Osteocyte (in vitro differentiated cells): ENCODE measurements around the gene MYH7. TPM values are rescaled to one million over a fixed set of nuclear protein-coding genes. Genes with fewer than 3 reads are reported as not detected.

Experiments
- DNase-seq: peaks from one replicate; pipeline ENCODE4 v3.0.0; 2021; ENCODE audit warnings: mixed read lengths; ENCODE audit not compliant: unreplicated experiment; ENCODE audit errors: extremely low spot score
- H3K27ac Mint-ChIP-seq: one replicate; pipeline ENCODE4 v1.8.0; 2021; ENCODE audit warnings: mild to moderate bottlenecking, mixed read lengths; ENCODE audit not compliant: unreplicated experiment
- H3K27me3 Mint-ChIP-seq: one replicate; pipeline ENCODE4 v1.8.0; 2021; ENCODE audit warnings: mixed read lengths; ENCODE audit not compliant: unreplicated experiment
- H3K36me3 Mint-ChIP-seq: one replicate; pipeline ENCODE4 v1.8.0; 2021; ENCODE audit warnings: mixed read lengths; ENCODE audit not compliant: unreplicated experiment
- H3K4me1 Mint-ChIP-seq: one replicate; pipeline ENCODE4 v1.8.0; 2021; ENCODE audit warnings: mixed read lengths; ENCODE audit not compliant: unreplicated experiment
- H3K4me3 Mint-ChIP-seq: one replicate; pipeline ENCODE4 v1.8.0; 2021; ENCODE audit warnings: mild to moderate bottlenecking, moderate library complexity, mixed read lengths; ENCODE audit not compliant: unreplicated experiment
- H3K9me3 Mint-ChIP-seq: one replicate; pipeline ENCODE4 v1.8.0; 2021; ENCODE audit warnings: mixed read lengths; ENCODE audit not compliant: unreplicated experiment
- CTCF ChIP-seq: fragments of 200-600 bp; sonication (generic); IDR thresholded peaks from 2 replicates; pipeline ENCODE4 v1.5.0; 2021; ENCODE audit warnings: antibody characterized with exemption, mild to moderate bottlenecking, moderate library complexity
- total RNA-seq: library from RNA; stranded (reverse); gene quantifications from 2 replicates; pipeline ENCODE4 v1.2.1, GENCODE V29; 2021

MYH7 gene
- total RNA-seq, 1 donor from 2014 or later = not detected

GRCh38 chr14:23382276-23382675 is 53.2 kb downstream of the MYH7 start:
- peaks cover 34% of the 10 kb centered on the region for H3K27me3 Mint-ChIP-seq
- H3K4me3 Mint-ChIP-seq = no peak overlapping the region
- H3K4me1 Mint-ChIP-seq = no peaks in the 10 kb centered on the region
- no peak for DNase-seq
- H3K9me3 Mint-ChIP-seq = no peaks in the 10 kb centered on the region
- no peak for TF ChIP-seq CTCF
- H3K27ac Mint-ChIP-seq = no peak overlapping the region
- H3K36me3 Mint-ChIP-seq = no peaks in the 10 kb centered on the region

- no peak overlapping the region for H3K27ac Mint-ChIP-seq
- DNase-seq = no peak
- peaks cover 2% of the 10 kb centered on the region for H3K4me1 Mint-ChIP-seq
- H3K4me3 Mint-ChIP-seq = no peak overlapping the region
- no peak for TF ChIP-seq CTCF
- no peaks in the 10 kb centered on the region for H3K36me3 Mint-ChIP-seq
- peaks cover 34% of the 10 kb centered on the region for H3K27me3 Mint-ChIP-seq
- H3K9me3 Mint-ChIP-seq = no peaks in the 10 kb centered on the region
These were observed 53.6 kb downstream of the MYH7 start for GRCh38 chr14:23381871-23382270.

GRCh38 chr14:23380976-23381375 is 54.5 kb downstream of the MYH7 start:
- Mint-ChIP-seq H3K9me3 (no peaks in the 10 kb centered on the region), H3K4me1 (peaks cover 4% of the 10 kb centered on the region), H3K27me3 (peaks cover 34% of the 10 kb centered on the region), H3K36me3 (no peaks in the 10 kb centered on the region), H3K27ac (no peak overlapping the region), H3K4me3 (no peak overlapping the region)
- DNase-seq = no peak
- no peak for TF ChIP-seq CTCF

- Mint-ChIP-seq H3K4me3 (no peak overlapping the region), H3K36me3 (no peaks in the 10 kb centered on the region), H3K27ac (no peak overlapping the region), H3K4me1 (peaks cover 4% of the 10 kb centered on the region), H3K27me3 (peaks cover 34% of the 10 kb centered on the region), H3K9me3 (no peaks in the 10 kb centered on the region)
- peak; percentile 0 for TF ChIP-seq CTCF
- no peak for DNase-seq
These were observed 55.1 kb downstream of the MYH7 start for GRCh38 chr14:23380197-23380914.

- Mint-ChIP-seq H3K4me3 (no peak overlapping the region), H3K4me1 (peaks cover 4% of the 10 kb centered on the region), H3K9me3 (no peaks in the 10 kb centered on the region), H3K27me3 (peaks cover 28% of the 10 kb centered on the region), H3K27ac (no peak overlapping the region), H3K36me3 (no peaks in the 10 kb centered on the region)
- DNase-seq = no peak
- peak; percentile 91 for TF ChIP-seq CTCF
These were observed 55.9 kb downstream of the MYH7 start for GRCh38 chr14:23379366-23380196.
